NOMO-1 (cell line): ENCODE measurements around the gene PPM1H.
A peak's percentile ranks its signal among the peaks of the same experiment; 100 is the strongest.
"Not testable (repeated sequence)": the region's sequence is repeated elsewhere in the genome, so short reads cannot be mapped to it uniquely, and the experiment has no call there.

ENCODE experiments used
- DNase-seq, 2 experiments: peaks; one replicate each; lab custom pipeline; 2025; ENCODE audit not compliant: unreplicated experiment in 2 of 2; lab: John Stamatoyannopoulos, UW

Gene PPM1H

DNA sequence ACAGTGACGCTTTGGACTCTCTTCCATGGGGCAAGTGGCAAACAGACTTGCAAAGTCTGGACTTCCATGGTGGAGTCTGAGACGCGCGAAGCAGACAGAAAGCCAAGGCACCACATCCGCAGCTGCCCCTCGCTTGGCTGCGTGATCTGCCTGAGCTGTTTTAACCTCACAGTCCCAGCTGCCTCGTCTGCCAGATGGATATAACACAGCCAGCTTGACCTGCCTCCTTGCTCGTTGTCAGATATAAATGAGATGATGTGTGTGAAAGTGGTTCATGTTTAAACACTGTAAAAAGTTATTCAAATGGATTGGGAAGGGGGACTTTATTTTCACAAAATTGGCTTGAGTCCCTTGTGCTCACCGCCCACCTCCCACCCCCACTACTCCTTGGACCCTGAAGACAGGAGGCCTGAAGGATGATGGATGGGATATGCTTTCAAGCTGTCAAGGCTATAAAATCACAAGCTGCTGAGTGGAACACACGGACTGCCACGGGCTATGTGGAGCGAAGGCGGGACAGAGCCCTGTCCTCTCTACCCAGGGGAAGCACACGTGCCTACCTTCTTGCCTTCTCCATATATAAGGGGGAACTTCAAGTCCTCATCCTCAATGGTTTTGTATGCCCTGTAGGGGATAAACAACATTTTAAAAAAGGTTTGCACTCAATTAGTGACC, 241.4 kb downstream of the PPM1H start:
- DNase-seq: no peak

DNA sequence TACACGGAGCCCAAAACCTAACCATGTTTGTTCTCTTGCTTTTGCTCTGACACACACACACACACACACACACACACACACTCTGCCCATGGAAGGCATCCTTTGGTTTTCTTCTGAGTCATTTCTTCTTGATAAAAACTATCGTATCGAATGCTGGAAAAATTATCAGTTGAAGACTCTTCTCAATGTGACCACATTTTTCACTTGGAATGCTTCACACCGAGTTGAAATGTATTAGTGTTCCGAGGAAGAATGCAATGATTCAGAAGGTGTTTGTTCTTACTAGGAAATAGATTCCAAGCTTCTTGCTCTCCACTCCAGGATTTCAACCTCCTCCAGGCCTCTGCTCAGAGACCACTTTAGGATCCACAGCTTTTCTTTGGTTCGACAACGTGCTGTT, 242.1 kb downstream of the PPM1H start:
- no peak for DNase-seq

DNA sequence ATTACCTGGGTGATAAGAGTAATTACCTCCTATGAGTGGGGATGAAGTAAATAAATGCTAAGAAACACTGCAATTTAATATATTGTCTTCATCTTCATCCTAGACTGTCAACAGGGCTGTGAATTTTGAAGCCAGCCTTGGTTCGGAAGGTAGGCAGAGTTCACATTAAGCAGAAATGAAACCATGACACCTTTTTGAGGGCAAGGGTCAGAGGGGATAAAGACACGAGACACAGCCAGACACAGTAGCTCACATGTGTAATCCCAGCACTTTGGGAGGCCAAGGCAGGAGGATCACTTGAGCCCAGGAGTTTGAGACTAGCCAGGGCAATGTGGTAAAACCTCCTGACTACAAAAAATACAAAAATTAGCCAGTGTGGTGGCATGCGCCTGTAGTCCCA, 243.6 kb downstream of the PPM1H start:
- no peak for DNase-seq

DNA sequence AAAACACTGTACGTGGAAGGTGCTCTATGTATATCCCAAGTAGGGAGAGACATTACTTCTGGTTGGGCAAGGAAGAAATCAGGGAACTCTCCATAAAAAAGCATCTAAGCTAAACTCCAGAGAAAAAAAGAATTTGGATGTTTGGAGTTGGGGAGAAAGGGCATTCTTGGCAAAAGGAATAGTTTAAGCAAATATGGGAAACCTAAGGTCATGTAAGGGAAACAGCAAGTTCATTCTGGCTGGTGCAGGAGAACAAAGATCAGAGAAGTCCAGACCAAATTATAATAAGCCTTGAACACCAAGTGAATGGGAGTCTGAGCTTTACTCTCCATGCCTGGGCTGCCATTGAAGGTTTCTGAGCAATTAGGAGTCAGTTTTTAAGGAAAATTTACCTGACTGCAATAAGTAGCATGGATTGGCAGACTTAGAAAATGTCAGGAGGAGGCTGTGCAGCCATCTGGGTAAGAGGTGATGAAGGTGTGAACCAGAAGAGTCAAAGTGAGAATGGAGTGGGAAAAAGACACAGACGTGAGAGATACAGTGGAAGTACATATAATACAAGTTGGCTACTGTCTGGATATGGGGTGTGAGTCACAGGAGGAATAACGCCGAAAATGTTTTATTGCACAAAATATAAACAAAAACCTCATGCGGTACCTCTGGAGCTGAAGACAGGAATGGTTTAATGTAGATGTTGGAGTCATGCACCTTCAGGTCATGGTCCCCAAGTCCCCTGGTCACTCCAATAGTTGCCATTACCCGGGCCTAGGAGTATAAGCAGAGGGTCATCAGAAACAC, 245.7 kb downstream of the PPM1H start:
- DNase-seq: no peak

DNA sequence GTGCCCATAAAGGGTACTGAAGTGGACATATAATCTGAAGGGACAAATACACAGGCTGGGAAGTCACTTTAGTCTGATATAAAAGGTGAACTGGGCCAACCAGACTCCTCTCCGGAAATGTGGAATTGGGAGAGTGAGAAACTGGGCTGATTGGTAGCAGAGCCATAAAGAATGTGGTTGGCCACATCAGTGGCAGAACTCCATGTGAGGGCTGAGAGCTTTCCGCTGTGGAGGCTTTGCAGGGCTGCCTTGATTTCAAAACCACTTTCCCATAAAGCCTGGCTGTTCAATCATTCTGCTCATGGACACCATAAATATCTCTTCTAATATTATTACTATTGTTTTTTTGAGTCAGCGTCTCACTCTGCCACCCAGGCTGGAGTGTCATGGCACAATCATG, 248.0 kb downstream of the PPM1H start:
- no peak for DNase-seq

DNA sequence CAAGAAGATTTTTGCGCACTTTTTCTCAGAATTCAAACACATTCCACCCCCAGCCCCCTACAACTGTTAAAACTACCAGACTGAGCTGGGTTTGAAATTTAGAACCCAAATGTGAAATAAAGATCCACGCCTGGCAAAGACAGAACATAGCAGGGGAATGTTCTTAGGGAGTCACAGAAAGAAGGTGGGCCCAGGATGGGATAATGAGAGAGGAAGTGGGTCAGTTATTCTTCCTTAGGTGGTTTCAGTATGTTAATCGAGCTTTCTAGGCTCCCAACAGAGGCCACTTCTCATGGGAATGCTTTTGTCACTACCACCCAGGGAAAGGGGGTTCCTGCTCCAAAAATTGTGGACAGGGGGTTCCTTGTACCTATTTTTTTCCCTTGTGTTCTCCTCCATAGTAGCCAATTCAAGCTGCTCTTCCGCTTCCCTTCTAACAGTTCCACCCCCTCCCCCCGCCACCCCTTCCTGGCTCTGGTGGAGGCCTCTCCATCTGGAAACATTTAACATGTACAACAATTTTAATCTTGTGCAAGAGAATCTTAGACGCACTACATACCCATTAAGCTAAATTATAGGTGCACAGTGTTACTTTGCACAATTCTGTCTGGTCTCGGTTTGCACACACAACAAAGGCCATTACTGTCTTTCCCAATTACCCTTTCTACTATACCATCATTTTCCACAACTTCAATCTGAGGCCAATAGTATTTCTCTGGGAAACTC, 250.2 kb downstream of the PPM1H start:
- DNase-seq: peak in 1 of 2 experiments; percentile 4

DNA sequence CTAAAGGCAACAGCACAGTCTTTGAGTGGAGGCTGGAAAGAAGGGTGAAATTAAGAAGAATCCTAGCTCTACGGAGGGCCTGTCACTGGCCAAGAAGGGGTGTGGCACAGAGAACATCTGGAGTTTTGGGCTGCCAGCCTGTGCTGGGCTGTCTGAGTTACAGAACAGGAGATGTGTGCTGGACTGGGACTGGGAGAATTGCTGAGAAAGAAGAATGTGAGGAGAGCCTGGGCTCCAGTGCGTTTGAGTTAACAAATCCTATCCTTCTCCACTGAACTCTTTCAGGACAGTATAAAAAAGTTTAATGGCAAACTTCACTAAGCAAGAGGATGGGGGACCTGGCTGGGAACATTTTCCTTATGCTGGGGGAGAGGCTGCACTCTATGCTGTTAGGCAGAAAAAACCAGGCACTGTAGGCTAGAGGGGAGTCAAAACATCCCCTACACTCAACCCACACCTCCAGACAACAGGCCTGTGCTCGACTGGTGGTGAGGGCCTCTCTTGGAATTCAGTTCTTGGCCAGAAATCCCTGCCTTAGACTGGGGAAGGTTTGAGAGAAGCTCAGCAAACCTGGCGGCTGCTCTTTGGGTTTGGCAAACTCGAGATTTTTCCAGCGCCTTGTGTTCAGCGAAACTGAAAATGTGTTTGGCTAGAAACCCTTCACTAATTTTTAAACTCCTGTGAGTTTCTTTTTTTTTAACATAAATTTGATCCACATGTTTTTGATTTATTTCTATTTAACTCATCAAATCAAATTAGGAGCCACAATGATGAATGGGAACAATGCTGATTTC, 251.0 kb downstream of the PPM1H start:
- no peak for DNase-seq

DNA sequence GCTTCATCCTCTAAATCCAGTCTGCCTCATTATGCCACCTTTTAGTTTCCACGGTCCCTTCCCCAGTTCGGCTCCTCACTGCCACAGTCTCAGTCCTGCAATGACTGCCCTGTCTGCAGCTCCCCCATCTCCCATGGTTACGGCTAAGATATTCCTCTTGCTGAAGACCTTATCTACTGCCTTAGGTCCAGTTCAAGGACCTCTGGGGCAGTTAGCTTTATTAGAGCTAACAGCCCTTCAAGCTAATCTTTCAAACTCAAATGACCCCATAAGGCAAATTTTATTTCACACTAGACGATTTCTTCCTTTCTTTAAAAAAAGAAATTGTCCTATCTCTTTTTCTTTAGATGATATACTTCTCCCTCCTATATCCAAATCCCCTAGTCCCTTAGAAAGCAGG, 253.6 kb downstream of the PPM1H start:
- DNase-seq: no peak

DNA sequence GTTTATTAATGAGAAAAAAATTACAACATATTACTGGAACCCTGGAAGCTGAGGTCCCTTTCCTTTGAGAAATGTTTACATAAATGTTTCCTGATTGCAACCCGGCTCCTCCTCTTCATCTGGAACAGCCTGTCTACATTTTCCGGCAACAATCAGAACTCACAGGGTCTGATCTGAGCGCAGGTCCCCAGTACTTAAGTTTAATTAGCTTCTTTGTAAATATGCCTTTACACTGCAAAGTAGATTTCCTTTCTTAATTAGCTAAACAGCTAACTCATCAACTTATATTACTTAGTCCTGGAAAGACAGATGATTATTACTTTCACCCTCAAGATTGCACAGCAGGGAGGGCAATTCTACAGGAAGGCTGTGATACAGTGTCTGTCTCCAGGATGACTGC, 255.3 kb downstream of the PPM1H start:
- no peak for DNase-seq

DNA sequence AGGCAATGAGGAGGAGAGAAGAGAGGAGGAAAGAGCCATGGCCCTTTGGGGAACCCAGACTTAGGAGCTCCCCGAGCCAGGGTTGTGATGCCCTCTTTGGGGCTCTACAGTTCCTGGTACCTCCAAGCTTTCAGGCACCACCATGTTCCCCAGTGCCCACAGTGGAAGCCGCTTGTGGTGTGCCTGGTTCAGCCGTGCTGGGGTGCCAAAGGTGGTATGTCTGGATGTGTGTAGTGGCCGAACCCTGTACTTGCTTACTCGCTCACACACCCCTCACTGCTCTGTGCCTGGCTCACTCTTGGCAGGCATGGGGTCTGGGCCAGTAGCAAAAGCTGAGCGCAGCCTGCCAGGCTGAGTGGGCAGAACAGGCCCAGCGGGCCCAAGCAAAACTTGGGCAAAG, 257.6 kb downstream of the PPM1H start:
- DNase-seq: no peak

DNA sequence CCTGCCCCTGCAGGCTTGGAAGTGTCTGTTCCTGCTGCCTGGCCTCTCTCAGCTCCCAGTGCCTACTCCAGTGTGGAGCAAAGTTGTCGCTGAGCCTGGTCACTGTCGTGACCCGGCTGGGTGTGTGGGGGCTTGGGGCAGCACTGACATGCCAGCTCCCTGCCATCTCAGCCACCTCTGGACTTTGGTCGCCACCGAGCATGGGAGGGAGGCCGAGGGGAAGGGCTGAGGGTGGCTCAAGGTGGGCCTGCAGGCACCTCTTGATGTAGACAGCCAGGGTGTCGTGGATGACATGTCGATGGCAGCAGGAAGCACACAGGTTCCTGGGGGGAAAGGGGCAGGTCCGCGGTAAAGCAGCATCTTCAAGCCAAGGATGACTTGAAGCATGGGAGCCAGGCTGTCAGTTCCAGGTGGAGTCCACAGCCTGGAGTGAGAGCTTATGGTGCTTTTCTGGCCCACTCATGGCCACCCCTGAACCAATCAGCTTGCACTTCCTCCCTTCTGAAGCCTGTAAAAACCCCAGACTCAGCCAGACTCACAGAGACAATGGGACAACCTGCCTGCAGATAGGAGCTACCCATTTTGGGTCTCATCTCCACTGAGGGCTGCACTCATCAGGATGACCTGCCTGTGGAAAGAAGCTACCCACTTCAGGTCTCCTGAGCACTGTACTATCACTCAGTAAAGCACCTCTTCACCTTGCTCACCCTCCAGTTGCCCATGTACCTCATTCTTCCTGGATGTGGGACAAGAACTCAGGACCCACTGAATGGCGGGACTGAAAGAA, 258.2 kb downstream of the PPM1H start:
- no peak for DNase-seq

DNA sequence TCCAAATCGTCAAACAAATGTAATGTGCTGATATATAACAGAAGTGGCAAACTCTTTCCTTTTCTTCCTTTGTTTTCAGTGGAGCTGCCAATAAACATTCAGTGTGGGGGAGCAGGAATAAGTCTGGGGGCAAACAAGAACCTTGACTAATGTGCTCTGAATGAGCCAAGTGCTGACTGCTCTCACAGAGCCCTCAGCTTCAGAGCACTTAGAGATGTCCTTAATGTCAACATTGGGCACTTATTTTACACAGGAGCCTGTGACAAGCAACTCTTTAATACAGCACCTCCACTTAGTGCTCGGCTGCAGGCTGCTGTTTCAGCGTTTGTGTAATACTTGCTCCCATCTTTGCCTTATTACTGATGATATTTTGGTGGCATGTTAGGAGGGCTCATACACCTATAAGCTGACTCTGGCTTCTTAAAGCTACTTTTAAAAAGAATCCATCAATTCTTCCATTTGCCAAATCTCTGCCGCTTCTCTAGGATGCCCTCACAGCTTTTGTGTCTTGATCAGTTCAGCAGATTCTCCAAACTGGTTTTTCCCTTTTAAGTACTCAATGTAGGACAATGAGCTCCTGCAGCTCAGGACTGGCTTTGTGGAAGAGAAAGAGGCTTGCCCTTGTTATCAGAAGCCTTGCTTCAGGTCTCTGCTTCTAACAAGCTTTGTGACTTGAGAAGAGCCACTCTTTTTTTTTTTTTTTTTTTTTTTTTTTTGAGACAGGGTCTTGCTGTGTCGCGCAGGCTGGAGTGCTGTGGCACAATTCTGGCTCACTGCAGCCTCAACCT, 261.7 kb downstream of the PPM1H start:
- no peak for DNase-seq

DNA sequence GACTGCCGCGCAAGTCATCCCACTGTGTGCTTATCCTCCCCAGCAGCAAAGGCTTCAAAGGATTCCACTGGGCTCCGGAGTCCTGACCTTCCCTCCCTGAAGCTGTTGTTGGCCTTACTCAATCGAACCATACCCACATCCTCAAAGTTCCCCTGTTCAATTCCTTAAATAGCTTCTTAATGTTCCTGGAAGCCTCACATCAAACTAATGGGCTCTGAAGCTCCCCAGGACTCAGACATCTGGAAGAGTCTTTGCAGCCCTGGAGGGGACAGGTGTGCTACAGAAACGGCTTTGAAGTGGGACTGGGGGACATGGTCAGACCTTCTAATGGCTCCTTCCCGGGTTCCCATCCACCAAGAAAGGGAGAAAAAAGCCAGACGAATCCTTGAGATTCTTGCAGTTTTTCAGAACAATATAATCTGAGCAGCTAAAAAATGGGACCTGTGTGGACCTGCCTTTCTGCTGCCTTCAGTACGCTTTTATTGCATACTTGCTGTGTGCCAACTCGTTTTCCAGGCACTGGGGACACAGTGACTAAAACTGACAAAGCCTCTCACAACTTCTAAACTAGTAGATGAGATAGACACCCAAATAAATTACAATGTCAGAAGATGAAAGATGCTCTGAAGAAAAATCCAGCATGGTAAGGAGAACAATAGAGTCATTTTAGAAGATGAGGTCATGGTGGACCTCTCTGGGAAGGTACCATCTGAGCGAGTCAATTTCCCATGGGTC, 263.8 kb downstream of the PPM1H start:
- DNase-seq: no peak

DNA sequence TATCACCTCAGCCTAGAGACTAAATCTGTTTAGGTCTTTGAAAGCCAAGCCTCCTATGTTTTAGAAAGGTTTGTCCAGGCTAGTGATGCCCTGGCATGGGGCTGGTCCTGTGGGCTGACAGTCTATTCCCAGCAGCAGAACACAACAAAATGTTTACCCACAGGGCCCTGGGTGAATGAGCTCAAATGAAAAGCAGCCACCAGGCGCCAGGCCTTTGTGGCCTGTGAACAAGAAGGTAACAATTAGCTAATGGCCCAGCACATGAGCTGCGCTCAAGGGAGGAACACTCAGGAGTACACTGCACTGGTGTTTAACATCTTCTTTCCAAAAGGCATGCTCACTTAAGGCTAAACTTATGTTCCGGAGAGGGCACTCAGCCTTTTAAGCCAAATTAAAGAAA, 266.2 kb downstream of the PPM1H start:
- no peak for DNase-seq

DNA sequence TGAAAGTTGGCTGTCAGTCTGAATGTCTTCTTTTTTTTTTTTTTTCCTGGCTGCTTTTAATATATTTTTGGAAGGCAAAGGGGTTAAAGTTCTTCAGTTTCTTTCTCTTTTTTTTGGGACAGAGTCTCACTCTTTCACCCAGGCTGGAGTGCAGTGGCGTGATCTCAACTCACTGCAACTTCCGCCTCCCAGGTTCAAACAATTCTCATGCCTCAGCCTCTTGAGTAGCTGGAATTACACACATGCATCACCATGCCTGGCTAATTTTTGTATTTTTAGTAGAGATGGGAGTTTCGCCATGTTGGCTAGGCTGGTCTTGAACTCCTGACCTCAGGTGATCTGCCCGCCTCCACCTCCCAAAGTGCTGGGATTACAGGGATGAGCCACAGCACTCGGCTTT, 270.0 kb downstream of the PPM1H start:
- not testable (repeated sequence) for DNase-seq

DNA sequence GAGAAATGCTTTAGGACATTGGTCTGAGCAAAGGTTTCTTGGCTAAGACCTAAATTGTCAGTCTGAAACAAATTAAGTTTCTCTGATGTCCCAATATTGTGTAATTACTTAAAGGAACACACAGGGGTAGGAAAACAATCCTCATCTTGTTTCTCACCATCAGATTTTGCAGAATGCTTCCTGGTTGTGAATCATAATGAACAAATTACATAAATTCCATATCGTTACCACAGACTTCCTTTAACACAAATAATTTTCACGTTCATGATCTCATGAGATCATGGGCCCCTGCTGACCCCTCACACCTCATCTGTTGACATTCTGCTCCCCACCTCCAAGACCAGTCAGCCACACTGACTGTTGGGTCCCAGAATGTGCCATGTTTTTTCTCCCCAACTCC, 274.2 kb downstream of the PPM1H start:
- DNase-seq: peak in 1 of 2 experiments; percentile 2

DNA sequence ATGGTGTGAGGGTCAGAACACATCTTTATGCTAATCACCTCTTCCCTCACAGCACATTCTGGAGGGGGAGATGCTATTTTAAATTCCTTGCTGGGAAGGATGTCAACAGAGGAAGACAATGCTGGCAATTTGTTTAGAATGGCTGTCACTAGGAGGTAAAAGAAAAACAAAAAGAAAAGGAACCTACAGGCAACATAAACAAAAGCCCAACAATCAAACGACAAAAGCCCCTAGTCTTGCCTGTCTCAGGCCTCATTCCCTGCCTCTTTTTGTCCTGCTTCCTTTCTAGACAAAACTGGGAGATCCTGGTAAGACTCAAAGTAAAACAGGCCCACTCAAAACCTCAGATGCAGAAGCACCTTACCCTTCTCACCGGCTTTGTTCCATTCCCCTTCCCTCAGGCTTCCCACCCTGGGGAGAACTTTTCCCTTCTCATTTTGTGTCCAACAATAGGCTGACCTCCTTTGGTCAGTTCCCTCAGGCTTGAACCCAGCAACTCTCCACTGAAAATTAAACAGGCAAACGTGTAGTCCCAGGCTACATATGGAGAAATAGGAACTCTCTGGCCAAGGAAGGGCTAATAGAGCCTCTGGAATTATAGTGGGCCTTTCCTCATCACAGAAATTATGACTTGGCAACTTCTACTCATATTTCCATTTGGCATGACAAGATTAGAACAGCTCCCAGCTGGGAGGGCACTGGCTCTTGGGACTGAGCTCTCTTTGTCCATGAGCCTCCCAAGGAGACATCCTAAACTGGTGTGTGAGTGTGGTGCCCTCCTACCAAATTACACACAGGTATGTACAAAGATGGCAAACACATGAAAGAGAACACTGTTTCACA, 275.3 kb downstream of the PPM1H start:
- no peak for DNase-seq

DNA sequence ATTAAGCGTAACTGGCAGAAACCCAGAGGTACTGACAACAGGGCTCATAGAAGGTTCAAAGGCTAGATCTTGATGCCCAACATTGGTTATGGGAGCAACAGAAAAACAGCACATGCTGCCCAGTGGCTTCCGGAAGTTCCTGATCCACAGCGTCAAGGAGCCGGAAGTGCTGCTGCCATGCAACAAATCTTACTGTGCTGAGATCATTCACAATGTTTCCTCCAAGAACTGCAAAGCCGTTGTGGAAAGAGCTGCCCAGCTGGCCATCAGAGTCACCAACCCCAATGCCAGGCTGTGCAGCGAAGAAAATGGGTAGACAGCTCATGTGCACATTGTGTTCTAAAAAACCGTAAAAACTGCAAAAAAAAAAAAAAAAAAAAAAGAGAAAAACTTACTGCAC, 276.0 kb downstream of the PPM1H start:
- no peak for DNase-seq
